HEK293 (cell line): ENCODE data around the gene TRPC4.
A peak's percentile ranks its signal among the peaks of the same experiment; 100 is the strongest.

ENCODE experiments used
- CTCF ChIA-PET: fragments of 350-600 bp; formaldehyde crosslinking; extraction: SDS; loops from one replicate; lab custom pipeline; 2021; ENCODE audit warnings: antibody characterized with exemption; lab: Yijun Ruan, JAX
- POLR2A ChIA-PET: fragments of 300-600 bp; formaldehyde crosslinking; extraction: SDS; loops from one replicate; lab custom pipeline; 2020; ENCODE audit warnings: antibody characterized with exemption, inconsistent platforms; lab: Yijun Ruan, JAX
- H3K27ac ChIP-seq: fragments of 200-500 bp; sonication (Bioruptor generic); 2 replicates; pipeline ENCODE4 v1.5.1; 2014; ENCODE audit warnings: low read depth, low read length, control low read depth, inconsistent platforms; ENCODE audit errors: extremely low read depth
- H3K36me3 ChIP-seq, 2 experiments: fragments of 200-500 bp in 1 of 2; sonication (Bioruptor generic) in 1 of 2; 1 replicate in 1 of 2; 2 replicates in 1 of 2; pipeline ENCODE4 v1.5.1; 2014 to 2017; ENCODE audit warnings: inconsistent platforms in 2 of 2, low read length in 2 of 2; ENCODE audit not compliant: control insufficient read depth in 2 of 2, insufficient read depth in 1 of 2
- H3K4me1 ChIP-seq: fragments of 200-500 bp; sonication (Bioruptor generic); 2 replicates; pipeline ENCODE4 v1.5.1; 2014; ENCODE audit warnings: mild to moderate bottlenecking, low read length, inconsistent platforms; ENCODE audit not compliant: control insufficient read depth, insufficient read depth
- H3K4me3 ChIP-seq: 2 replicates; pipeline ENCODE4 v1.5.1; 2011; ENCODE audit warnings: low read depth, mild to moderate bottlenecking, control low read depth, low read length, moderate library complexity
- H3K9me3 ChIP-seq: fragments of 200-500 bp; sonication (Bioruptor generic); 2 replicates; pipeline ENCODE4 v1.5.1; 2014; ENCODE audit warnings: low read depth, low read length, inconsistent platforms; ENCODE audit not compliant: control insufficient read depth, insufficient read depth
- BCL6B ChIP-seq: fragments of 450-650 bp; formaldehyde crosslinking; IDR thresholded peaks from 2 replicates; pipeline ENCODE4 v1.5.1; 2017; ENCODE audit warnings: missing biosample characterization, missing genetic modification characterization
- GFI1B ChIP-seq: fragments of 450-650 bp; formaldehyde crosslinking; IDR thresholded peaks from 2 replicates; pipeline ENCODE4 v1.5.1; 2016; ENCODE audit warnings: missing biosample characterization, missing genetic modification characterization
- HOXD13 ChIP-seq: sonication (generic); formaldehyde crosslinking; IDR thresholded peaks from 2 replicates; pipeline ENCODE4 v1.8.0; 2022; ENCODE audit warnings: missing genetic modification reagents, borderline replicate concordance
- KLF1 ChIP-seq: fragments of 450-650 bp; formaldehyde crosslinking; IDR thresholded peaks from 2 replicates; pipeline ENCODE4 v1.5.1; 2016; ENCODE audit warnings: missing biosample characterization, missing genetic modification characterization
- OSR2 ChIP-seq: fragments of 450-650 bp; formaldehyde crosslinking; IDR thresholded peaks from 2 replicates; pipeline ENCODE4 v1.5.1; 2016; ENCODE audit warnings: missing biosample characterization, missing genetic modification characterization
- PRDM6 ChIP-seq: fragments of 450-650 bp; formaldehyde crosslinking; IDR thresholded peaks from 2 replicates; pipeline ENCODE4 v1.5.1; 2017; ENCODE audit warnings: missing biosample characterization, missing genetic modification characterization
- RBAK ChIP-seq: fragments of 450-650 bp; formaldehyde crosslinking; IDR thresholded peaks from 2 replicates; pipeline ENCODE4 v1.5.1; 2016; ENCODE audit warnings: missing biosample characterization, missing genetic modification characterization
- TRIM28 ChIP-seq: IDR thresholded peaks from 2 replicates; pipeline ENCODE4 v1.6.1; 2011; ENCODE audit warnings: low read length, control low read depth, borderline replicate concordance
- TSHZ1 ChIP-seq: fragments of 450-650 bp; formaldehyde crosslinking; IDR thresholded peaks from 2 replicates; pipeline ENCODE4 v1.5.1; 2016; ENCODE audit warnings: missing biosample characterization, missing genetic modification characterization, borderline replicate concordance
- ZBTB17 ChIP-seq: fragments of 450-650 bp; formaldehyde crosslinking; IDR thresholded peaks from 2 replicates; pipeline ENCODE4 v1.5.1; 2016; ENCODE audit warnings: missing biosample characterization, missing genetic modification characterization
- ZBTB44 ChIP-seq: fragments of 450-650 bp; IDR thresholded peaks from 2 replicates; pipeline ENCODE4 v1.5.1; 2018; ENCODE audit warnings: missing biosample characterization, mild to moderate bottlenecking, missing genetic modification characterization
- ZBTB7A ChIP-seq: fragments of 450-650 bp; formaldehyde crosslinking; IDR thresholded peaks from 2 replicates; pipeline ENCODE4 v1.5.1; 2016; ENCODE audit warnings: low read depth, missing biosample characterization, missing genetic modification characterization
- ZEB2 ChIP-seq: fragments of 450-650 bp; formaldehyde crosslinking; IDR thresholded peaks from 2 replicates; pipeline ENCODE4 v1.5.1; 2016; ENCODE audit warnings: missing biosample characterization, missing genetic modification characterization
- ZNF239 ChIP-seq: fragments of 450-650 bp; formaldehyde crosslinking; IDR thresholded peaks from 2 replicates; pipeline ENCODE4 v1.5.1; 2016; ENCODE audit warnings: missing biosample characterization, missing genetic modification characterization
- ZNF248 ChIP-seq: fragments of 450-650 bp; formaldehyde crosslinking; IDR thresholded peaks from 2 replicates; pipeline ENCODE4 v1.5.1; 2017; ENCODE audit warnings: missing biosample characterization, missing genetic modification characterization
- ZNF404 ChIP-seq: fragments of 450-650 bp; formaldehyde crosslinking; IDR thresholded peaks from 2 replicates; pipeline ENCODE4 v1.5.1; 2017; ENCODE audit warnings: missing biosample characterization, missing genetic modification characterization
- ZNF548 ChIP-seq: fragments of 450-650 bp; formaldehyde crosslinking; IDR thresholded peaks from 2 replicates; pipeline ENCODE4 v1.5.1; 2016; ENCODE audit warnings: missing biosample characterization, missing genetic modification characterization
- ZNF580 ChIP-seq: fragments of 450-650 bp; formaldehyde crosslinking; IDR thresholded peaks from 2 replicates; pipeline ENCODE4 v1.5.1; 2016; ENCODE audit warnings: missing biosample characterization, missing genetic modification characterization
- ZSCAN5A ChIP-seq: fragments of 450-650 bp; formaldehyde crosslinking; IDR thresholded peaks from 2 replicates; pipeline ENCODE4 v1.5.1; 2016; ENCODE audit warnings: missing biosample characterization, missing genetic modification characterization
- TF ChIP-seq, protein P1 (sequence below): fragments of 450-650 bp; formaldehyde crosslinking; IDR thresholded peaks from 2 replicates; pipeline ENCODE4 v1.5.1; 2016; ENCODE audit warnings: missing biosample characterization, missing genetic modification characterization

TRPC4 gene

GRCh38 chr13:37598597-37598996 lies 271.0 kb downstream of the TRPC4 start, which contains the start of gene POSTN:
Gene POSTN, minus strand, starts transcription at chr13:37598768. Its CDS starts 42 bp downstream, at chr13:37598726.
- ChIA-PET CTCF (interaction anchor here (0.6 to 1.4 kb wide), 3 partner anchors 487 to 528 kb away, joined by 3 to 6 read pairs (median 4); no protein-coding TSS in a partner anchor), POLR2A (no interaction called here)
- TF ChIP-seq BCL6B (tag by site-specific recombination) (0 out of 2 replicates have a peak, but pooled peaks have one; percentile 9), ZBTB17 (tag by site-specific recombination) (0 out of 2 replicates have a peak, but pooled peaks have one; percentile 17), ZNF548 (tag by site-specific recombination) (no peak)
- Histone ChIP-seq H3K4me3 (no peak within 1 kb of the TSS), H3K36me3 (no peaks in the 10 kb centered on the region), H3K4me1 (no peaks in the 10 kb centered on the region; the same call in 1 of the 2 replicates), H3K9me3 (no peaks in the 10 kb centered on the region), H3K27ac (no peak within 1 kb of the TSS)

- H3K4me3 ChIP-seq = no peak overlapping the region
- H3K36me3 ChIP-seq = no peaks in the 10 kb centered on the region
- CTCF ChIA-PET = interaction anchor here (1.4 kb wide), 1 partner anchor 527 kb away, joined by 4 read pairs; no protein-coding TSS in a partner anchor
- no peak for TF ChIP-seq ZNF248 (tag by site-specific recombination)
- TF ChIP-seq, protein P1, sequence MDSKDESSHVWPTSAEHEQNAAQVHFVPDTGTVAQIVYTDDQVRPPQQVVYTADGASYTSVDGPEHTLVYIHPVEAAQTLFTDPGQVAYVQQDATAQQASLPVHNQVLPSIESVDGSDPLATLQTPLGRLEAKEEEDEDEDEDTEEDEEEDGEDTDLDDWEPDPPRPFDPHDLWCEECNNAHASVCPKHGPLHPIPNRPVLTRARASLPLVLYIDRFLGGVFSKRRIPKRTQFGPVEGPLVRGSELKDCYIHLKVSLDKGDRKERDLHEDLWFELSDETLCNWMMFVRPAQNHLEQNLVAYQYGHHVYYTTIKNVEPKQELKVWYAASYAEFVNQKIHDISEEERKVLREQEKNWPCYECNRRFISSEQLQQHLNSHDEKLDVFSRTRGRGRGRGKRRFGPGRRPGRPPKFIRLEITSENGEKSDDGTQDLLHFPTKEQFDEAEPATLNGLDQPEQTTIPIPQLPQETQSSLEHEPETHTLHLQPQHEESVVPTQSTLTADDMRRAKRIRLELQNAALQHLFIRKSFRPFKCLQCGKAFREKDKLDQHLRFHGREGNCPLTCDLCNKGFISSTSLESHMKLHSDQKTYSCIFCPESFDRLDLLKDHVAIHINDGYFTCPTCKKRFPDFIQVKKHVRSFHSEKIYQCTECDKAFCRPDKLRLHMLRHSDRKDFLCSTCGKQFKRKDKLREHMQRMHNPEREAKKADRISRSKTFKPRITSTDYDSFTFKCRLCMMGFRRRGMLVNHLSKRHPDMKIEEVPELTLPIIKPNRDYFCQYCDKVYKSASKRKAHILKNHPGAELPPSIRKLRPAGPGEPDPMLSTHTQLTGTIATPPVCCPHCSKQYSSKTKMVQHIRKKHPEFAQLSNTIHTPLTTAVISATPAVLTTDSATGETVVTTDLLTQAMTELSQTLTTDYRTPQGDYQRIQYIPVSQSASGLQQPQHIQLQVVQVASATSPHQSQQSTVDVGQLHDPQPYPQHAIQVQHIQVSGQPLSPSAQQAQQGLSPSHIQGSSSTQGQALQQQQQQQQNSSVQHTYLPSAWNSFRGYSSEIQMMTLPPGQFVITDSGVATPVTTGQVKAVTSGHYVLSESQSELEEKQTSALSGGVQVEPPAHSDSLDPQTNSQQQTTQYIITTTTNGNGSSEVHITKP = no peak
- no peak for TF ChIP-seq ZEB2 (tag by site-specific recombination)
- no peak for TF ChIP-seq ZNF239 (tag by site-specific recombination)
- no peak for TF ChIP-seq OSR2 (tag by site-specific recombination)
- no peak for TF ChIP-seq TSHZ1
- TF ChIP-seq ZBTB44 = no peak
- TF ChIP-seq KLF1 (tag by site-specific recombination) = no peak
- no peak for TF ChIP-seq HOXD13
- TF ChIP-seq ZNF404 = no peak
- TF ChIP-seq TRIM28 = no peak
- no peak for TF ChIP-seq ZBTB7A (tag by site-specific recombination)
- no peak for TF ChIP-seq ZSCAN5A (tag by site-specific recombination)
- TF ChIP-seq RBAK (tag by site-specific recombination) = no peak
- no peak for TF ChIP-seq GFI1B (tag by site-specific recombination)
- TF ChIP-seq ZNF580 (tag by site-specific recombination) = no peak
- no peak for TF ChIP-seq PRDM6 (tag by site-specific recombination)
- TF ChIP-seq, all 188 proteins: peak for 0
- H3K9me3 ChIP-seq = no peaks in the 10 kb centered on the region
- H3K4me1 ChIP-seq = no peaks in the 10 kb centered on the region; the same call in 1 of the 2 replicates
- no peak overlapping the region for H3K27ac ChIP-seq
- POLR2A ChIA-PET = no interaction called here
Observed at GRCh38 chr13:37597477-37598025, 272.0 kb downstream of the TRPC4 start.
